Mesendoderm (in vitro differentiated cells): ENCODE measurements around the gene SELENOV. TPM values are rescaled to one million over a fixed set of nuclear protein-coding genes. Genes with fewer than 3 reads are reported as not detected.
A peak's percentile ranks its signal among the peaks of the same experiment; 100 is the strongest.

Experiments
- DNase-seq: peaks from one replicate; pipeline ENCODE4 v3.0.0; 2013
- H2AK5ac ChIP-seq: 2 replicates; pipeline ENCODE4 v1.6.1; 2013; ENCODE audit warnings: low read length, inconsistent platforms
- H2BK120ac ChIP-seq: 2 replicates; pipeline ENCODE4 v1.6.1; 2013; ENCODE audit warnings: low read depth, mild to moderate bottlenecking, low read length, moderate library complexity, mixed read lengths
- H2BK15ac ChIP-seq: replicated peaks from 2 replicates; pipeline ENCODE4 v1.6.1; 2013; ENCODE audit warnings: low read depth, mild to moderate bottlenecking, moderate library complexity
- H2BK5ac ChIP-seq: 2 replicates; pipeline ENCODE4 v1.6.1; 2013; ENCODE audit warnings: low read length, inconsistent platforms
- H3K18ac ChIP-seq: 2 replicates; pipeline ENCODE4 v1.6.1; 2013; ENCODE audit warnings: mild to moderate bottlenecking, low read length, mixed read lengths
- H3K23ac ChIP-seq: one replicate; pipeline ENCODE4 v1.6.1; 2013; ENCODE audit warnings: low read length
- H3K27ac ChIP-seq: 2 replicates; pipeline ENCODE4 v1.5.1; 2013; ENCODE audit warnings: low read depth, mild to moderate bottlenecking, inconsistent platforms, low read length, moderate library complexity
- H3K27me3 ChIP-seq: 2 replicates; pipeline ENCODE4 v1.6.1; 2013; ENCODE audit warnings: low read length, control low read depth, mild to moderate bottlenecking, inconsistent platforms; ENCODE audit not compliant: insufficient read depth, poor library complexity
- H3K36me3 ChIP-seq: 2 replicates; pipeline ENCODE4 v1.6.1; 2013; ENCODE audit warnings: low read length, inconsistent platforms; ENCODE audit not compliant: control insufficient read depth, insufficient read depth
- H3K4ac ChIP-seq: one replicate; pipeline ENCODE4 v1.6.1; 2013; ENCODE audit warnings: low read depth, mild to moderate bottlenecking, low read length, moderate library complexity
- H3K4me1 ChIP-seq: 2 replicates; pipeline ENCODE4 v1.6.1; 2013; ENCODE audit warnings: low read depth, low read length, inconsistent platforms; ENCODE audit not compliant: control insufficient read depth
- H3K4me2 ChIP-seq: 2 replicates; pipeline ENCODE4 v1.6.1; 2013; ENCODE audit warnings: low read length
- H3K4me3 ChIP-seq: 2 replicates; pipeline ENCODE4 v1.5.1; 2013; ENCODE audit warnings: mild to moderate bottlenecking, low read length
- H3K56ac ChIP-seq: one replicate; pipeline ENCODE4 v1.6.1; 2013; ENCODE audit warnings: low read length
- H3K79me1 ChIP-seq: 2 replicates; pipeline ENCODE4 v1.6.1; 2013; ENCODE audit warnings: low read length, inconsistent platforms
- H3K79me2 ChIP-seq: 2 replicates; pipeline ENCODE4 v1.6.1; 2013; ENCODE audit warnings: mild to moderate bottlenecking, low read length; ENCODE audit not compliant: control insufficient read depth, insufficient read depth
- H3K9ac ChIP-seq: 2 replicates; pipeline ENCODE4 v1.6.1; 2013; ENCODE audit warnings: low read length, inconsistent platforms
- H4K5ac ChIP-seq: one replicate; pipeline ENCODE4 v1.6.1; 2013; ENCODE audit warnings: low read length
- H4K8ac ChIP-seq: one replicate; pipeline ENCODE4 v1.6.1; 2013; ENCODE audit warnings: low read depth, mild to moderate bottlenecking, control low read depth, low read length, moderate library complexity
- WGBS: extraction: QIAGEN DNeasy Blood & Tissue Kit; methylation state at CpG from one replicate; pipeline ENCODE4 v1.1.7; 2013; ENCODE audit warnings: low lambda C conversion rate, missing lambda C conversion rate; ENCODE audit not compliant: insufficient coverage; ENCODE audit errors: extremely low coverage; 5-methylcytosine and 5-hydroxymethylcytosine counted together
- polyA plus RNA-seq, 2 experiments: library from polyadenylated mRNA; stranded (reverse); fragments of 200-250 nt; gene quantifications; one replicate each; pipeline ENCODE4 v1.2.3, GENCODE V29; 2013

The SELENOV gene
- polyA plus RNA-seq (2013, experiment 1 of 2), result 5.9 TPM
- polyA plus RNA-seq (2013, experiment 2 of 2), result 7.0 TPM

- Histone ChIP-seq H2BK15ac (no peak within 1 kb of the TSS), H3K23ac (peak within 1 kb of the TSS; percentile 66), H3K4me3 (peak within 1 kb of the TSS; percentile 59), H2BK120ac (no peak within 1 kb of the TSS), H3K36me3 (no peaks in the 10 kb centered on the region), H4K5ac (no peak within 1 kb of the TSS), H3K4me1 (no peaks in the 10 kb centered on the region), H3K27ac (no peak within 1 kb of the TSS), H2BK5ac (no peak within 1 kb of the TSS), H2AK5ac (no peak within 1 kb of the TSS), H3K4me2 (peak within 1 kb of the TSS; percentile 45), H3K9ac (peak within 1 kb of the TSS; percentile 87), H4K8ac (no peak within 1 kb of the TSS), H3K18ac (peak within 1 kb of the TSS; percentile 60), H3K56ac (peak within 1 kb of the TSS; percentile 98), H3K79me1 (peaks cover 5% of the 10 kb centered on the region), H3K4ac (peak within 1 kb of the TSS; percentile 83), H3K79me2 (no peaks in the 10 kb centered on the region), H3K27me3 (peaks cover 2% of the 10 kb centered on the region)
- no CpG with 5 or more reads among the region's 56 CpGs for WGBS
- peak; percentile 84 for DNase-seq
Measured at GRCh38 chr19:39514840-39515550, at the start of gene SELENOV. Gene SELENOV (plus strand): TSS chr19:39515139. CDS start chr19:39515213, 74 bp downstream.

- Histone ChIP-seq H3K27ac (no peak overlapping the region), H3K23ac (no peak overlapping the region), H3K9ac (no peak overlapping the region), H4K8ac (no peak overlapping the region), H2AK5ac (no peak overlapping the region), H3K79me1 (peaks cover 2% of the 10 kb centered on the region), H4K5ac (no peak overlapping the region), H2BK5ac (no peak overlapping the region), H3K79me2 (no peaks in the 10 kb centered on the region), H3K4me2 (no peak overlapping the region), H3K27me3 (no peaks in the 10 kb centered on the region), H2BK15ac (no peak overlapping the region), H3K4me1 (no peaks in the 10 kb centered on the region), H3K18ac (no peak overlapping the region), H3K56ac (no peak overlapping the region), H3K4me3 (no peak overlapping the region), H2BK120ac (no peak overlapping the region), H3K36me3 (peaks cover 25% of the 10 kb centered on the region), H3K4ac (no peak overlapping the region)
- DNase-seq, result no peak
- WGBS, result no CpG with 5 or more reads among the region's 18 CpGs
Measured at GRCh38 chr19:39465956-39466747, 48.8 kb upstream of the SELENOV start.

- DNase-seq, result no peak
- Histone ChIP-seq H3K4me2 (no peak overlapping the region), H3K18ac (no peak overlapping the region), H3K23ac (no peak overlapping the region), H3K79me2 (no peaks in the 10 kb centered on the region), H3K4ac (no peak overlapping the region), H2BK15ac (no peak overlapping the region), H3K79me1 (peaks cover 2% of the 10 kb centered on the region), H4K5ac (no peak overlapping the region), H3K36me3 (peaks cover 28% of the 10 kb centered on the region), H2AK5ac (no peak overlapping the region), H3K27me3 (no peaks in the 10 kb centered on the region), H4K8ac (no peak overlapping the region), H3K56ac (no peak overlapping the region), H3K4me3 (no peak overlapping the region), H3K27ac (no peak overlapping the region), H3K9ac (no peak overlapping the region), H2BK5ac (no peak overlapping the region), H2BK120ac (no peak overlapping the region), H3K4me1 (no peaks in the 10 kb centered on the region)
- WGBS, result no CpG with 5 or more reads among the region's 7 CpGs
Measured at GRCh38 chr19:39467941-39468340, 47.0 kb upstream of the SELENOV start.

- Histone ChIP-seq H2BK5ac (no peak overlapping the region), H3K23ac (no peak overlapping the region), H3K27ac (no peak overlapping the region), H4K5ac (no peak overlapping the region), H3K9ac (no peak overlapping the region), H3K4ac (no peak overlapping the region), H2AK5ac (no peak overlapping the region), H3K4me3 (no peak overlapping the region), H3K36me3 (peaks cover 28% of the 10 kb centered on the region), H3K18ac (no peak overlapping the region), H3K79me1 (peaks cover 2% of the 10 kb centered on the region), H3K79me2 (no peaks in the 10 kb centered on the region), H4K8ac (no peak overlapping the region), H3K56ac (no peak overlapping the region), H3K4me1 (no peaks in the 10 kb centered on the region), H3K27me3 (no peaks in the 10 kb centered on the region), H2BK15ac (no peak overlapping the region), H2BK120ac (no peak overlapping the region), H3K4me2 (no peak overlapping the region)
- WGBS, result no CpG with 5 or more reads among the region's 11 CpGs
- DNase-seq, result peak; percentile 52
Measured at GRCh38 chr19:39469036-39469435, 45.9 kb upstream of the SELENOV start.

GRCh38 chr19:39469567-39469966 lies 45.4 kb upstream of the SELENOV start:
- Histone ChIP-seq H3K4me3 (no peak overlapping the region), H3K18ac (no peak overlapping the region), H3K4me1 (no peaks in the 10 kb centered on the region), H2BK15ac (no peak overlapping the region), H3K9ac (no peak overlapping the region), H4K5ac (no peak overlapping the region), H2AK5ac (no peak overlapping the region), H3K4ac (no peak overlapping the region), H3K79me2 (no peaks in the 10 kb centered on the region), H3K4me2 (no peak overlapping the region), H2BK5ac (no peak overlapping the region), H3K27me3 (no peaks in the 10 kb centered on the region), H2BK120ac (no peak overlapping the region), H3K79me1 (peaks cover 2% of the 10 kb centered on the region), H3K56ac (no peak overlapping the region), H3K27ac (no peak overlapping the region), H3K36me3 (peaks cover 30% of the 10 kb centered on the region), H3K23ac (no peak overlapping the region), H4K8ac (no peak overlapping the region)
- DNase-seq, result no peak
- no CpG with 5 or more reads among the region's 6 CpGs for WGBS
